IPS-18c (cell line): ENCODE results near the gene RAB8B.
"Not testable (repeated sequence)": the region's sequence is repeated elsewhere in the genome, so short reads cannot be mapped to it uniquely, and the experiment has no call there.

Experiments used
- H3K4me3 ChIP-seq: 2 replicates; pipeline ENCODE4 v1.7.0; 2013; ENCODE audit warnings: low read depth, mild to moderate bottlenecking, low read length, moderate library complexity; ENCODE audit not compliant: insufficient read depth
- H3K9me3 ChIP-seq: one replicate; pipeline ENCODE4 v1.6.1; 2013; ENCODE audit warnings: mild to moderate bottlenecking, low read length, moderate library complexity; ENCODE audit not compliant: control insufficient read depth, insufficient read depth

The RAB8B gene

DNA sequence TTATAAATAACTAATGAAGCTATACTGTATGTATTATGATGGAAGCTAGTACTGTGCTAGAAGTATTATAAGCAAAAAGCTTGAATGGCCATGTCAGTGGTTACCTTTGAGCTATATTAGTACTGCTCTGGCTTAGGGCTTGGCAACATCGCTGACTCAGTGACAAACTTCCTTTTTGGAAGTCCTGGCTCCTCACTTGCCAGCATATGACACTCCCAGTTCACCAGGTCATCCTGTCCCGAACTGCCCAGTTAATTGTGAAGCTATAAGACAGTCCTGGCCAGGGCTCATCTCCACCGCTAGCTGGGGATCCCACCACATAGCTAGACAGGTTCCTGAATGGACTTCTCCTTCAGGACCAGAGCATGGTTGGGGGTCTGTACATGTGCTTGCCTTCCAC, 31.9 kb downstream of the RAB8B start:
- no peaks in the 10 kb centered on the region for H3K9me3 ChIP-seq
- H3K4me3 ChIP-seq = no peak overlapping the region

DNA sequence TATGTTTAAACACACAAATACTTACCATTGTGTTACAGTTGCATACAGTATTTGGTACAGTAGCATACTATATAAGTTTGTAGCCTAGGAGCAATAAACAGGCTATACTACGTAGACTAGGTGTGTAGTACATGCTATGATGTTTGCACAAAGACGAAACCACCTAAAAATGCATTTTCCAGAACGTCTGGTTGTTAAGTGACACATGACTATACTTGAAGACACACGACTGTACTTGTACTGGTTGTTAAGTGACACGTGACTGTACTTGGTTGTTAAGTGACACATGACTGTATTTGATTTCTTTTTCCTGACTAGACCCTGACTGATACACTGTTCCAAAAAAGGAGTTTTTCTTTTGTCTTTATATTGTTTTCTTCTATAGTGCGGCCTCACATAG, 34.1 kb downstream of the RAB8B start:
- Histone ChIP-seq H3K9me3 (no peaks in the 10 kb centered on the region), H3K4me3 (no peak overlapping the region)

DNA sequence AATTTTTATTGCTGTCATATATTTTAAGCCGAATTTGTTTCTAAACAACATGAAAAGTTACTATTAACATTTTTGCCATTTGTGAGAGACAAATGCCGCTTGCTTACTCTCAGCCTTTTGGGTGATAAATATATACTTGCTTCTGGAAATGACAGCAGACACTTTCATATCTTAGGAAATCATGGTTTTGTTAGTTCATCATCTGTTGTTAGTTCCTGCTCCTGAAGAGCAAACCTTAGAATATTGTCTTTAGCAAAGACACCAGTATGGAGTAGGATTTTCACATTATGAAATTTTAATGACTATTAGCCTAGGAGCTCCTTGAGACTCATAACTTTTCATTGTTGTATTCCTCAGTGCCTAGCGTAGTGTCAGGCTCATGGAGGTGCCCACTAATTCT, 36.0 kb downstream of the RAB8B start:
- Histone ChIP-seq H3K9me3 (no peaks in the 10 kb centered on the region), H3K4me3 (no peak overlapping the region)

GRCh38 chr15:63226155-63226883, 36.9 kb downstream of the RAB8B start:
- no peaks in the 10 kb centered on the region for H3K9me3 ChIP-seq
- no peak overlapping the region for H3K4me3 ChIP-seq

GRCh38 chr15:63226966-63227401, 37.6 kb downstream of the RAB8B start:
- Histone ChIP-seq H3K9me3 (no peaks in the 10 kb centered on the region), H3K4me3 (no peak overlapping the region)

- Histone ChIP-seq H3K4me3 (no peak overlapping the region), H3K9me3 (no peaks in the 10 kb centered on the region)
Measured at GRCh38 chr15:63227689-63228088, 38.3 kb downstream of the RAB8B start.

DNA sequence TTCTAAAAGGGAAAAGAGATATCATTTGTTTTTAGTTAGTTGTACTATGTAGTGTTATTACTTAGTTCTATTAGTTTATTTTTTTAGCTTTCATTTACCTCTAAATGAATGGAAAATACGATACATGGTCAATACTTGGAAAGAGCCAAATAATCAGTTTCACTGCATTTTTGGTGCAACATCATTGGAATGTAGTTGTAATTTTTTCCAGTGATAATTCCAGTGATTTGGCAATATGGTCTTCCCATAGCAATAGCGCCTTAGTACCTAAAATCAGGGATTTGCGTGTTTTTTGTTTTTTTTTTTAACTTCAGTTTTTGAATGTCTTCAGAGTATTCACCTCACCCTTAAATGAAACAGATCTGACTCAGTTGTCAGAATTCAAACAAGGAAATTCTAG, 41.8 kb downstream of the RAB8B start:
- no peak overlapping the region for H3K4me3 ChIP-seq
- no peaks in the 10 kb centered on the region for H3K9me3 ChIP-seq

- H3K9me3 ChIP-seq = no peaks in the 10 kb centered on the region
- no peak overlapping the region for H3K4me3 ChIP-seq
Measured at GRCh38 chr15:63231706-63232105, 42.3 kb downstream of the RAB8B start.

GRCh38 chr15:63232405-63232804, 43.0 kb downstream of the RAB8B start:
- no peaks in the 10 kb centered on the region for H3K9me3 ChIP-seq
- no peak overlapping the region for H3K4me3 ChIP-seq

DNA sequence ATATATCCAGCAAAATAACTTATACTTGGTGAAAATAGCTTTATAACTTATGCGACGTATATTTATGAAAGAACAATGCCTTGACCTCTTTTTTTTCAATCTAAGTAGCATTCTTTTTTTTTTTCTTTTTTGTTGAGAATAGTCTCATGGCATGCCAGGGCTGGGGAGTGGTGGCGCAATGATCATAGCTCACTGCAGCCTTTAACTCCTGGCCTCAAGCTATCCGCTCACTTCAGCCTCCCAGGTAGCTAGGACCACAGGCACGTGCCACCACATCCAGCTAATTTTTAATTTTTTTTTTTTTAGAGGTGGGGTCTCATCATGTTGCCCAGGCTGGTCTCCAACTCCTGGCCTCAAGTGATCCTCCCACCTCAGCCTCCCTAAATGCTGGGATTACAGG, 43.5 kb downstream of the RAB8B start:
- Histone ChIP-seq H3K9me3 (no peaks in the 10 kb centered on the region), H3K4me3 (no peak overlapping the region)

DNA sequence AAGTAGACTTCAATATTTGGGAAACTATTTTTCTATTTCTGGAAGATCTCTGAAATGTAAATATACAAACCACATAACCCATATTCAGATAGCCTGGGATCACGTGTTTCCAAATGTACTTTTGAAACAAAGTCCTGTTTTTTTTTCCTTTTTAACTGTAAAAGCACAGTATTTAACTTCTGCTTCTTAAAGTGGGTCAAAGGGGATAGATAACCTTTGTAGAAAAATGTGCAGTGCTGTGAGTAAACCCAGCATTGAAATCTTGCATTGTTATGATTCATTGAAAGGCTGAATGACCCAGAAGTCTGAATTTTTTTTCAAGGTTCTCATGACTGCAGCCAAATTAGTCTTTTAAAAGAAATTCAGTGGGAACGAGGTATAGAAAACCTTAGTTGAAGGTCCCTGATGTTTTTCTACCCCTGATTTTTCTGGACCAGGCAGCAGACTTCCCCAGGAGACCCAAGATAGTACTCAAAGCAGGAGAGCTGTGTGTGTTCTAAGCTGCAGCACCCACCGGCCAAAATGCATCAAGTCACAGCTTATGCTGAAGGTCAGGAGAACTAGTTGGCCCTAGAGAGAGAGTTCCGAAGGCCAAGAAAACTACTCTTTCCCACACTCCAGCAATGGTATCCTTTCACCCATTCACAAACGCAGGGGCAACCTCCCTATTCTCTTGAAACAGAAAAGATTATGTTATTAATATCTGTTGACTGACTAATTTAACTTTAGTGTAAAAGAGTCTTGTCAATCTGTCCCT, 44.4 kb downstream of the RAB8B start:
- Histone ChIP-seq H3K4me3 (no peak overlapping the region), H3K9me3 (no peaks in the 10 kb centered on the region)

- Histone ChIP-seq H3K4me3 (no peak overlapping the region), H3K9me3 (no peaks in the 10 kb centered on the region)
Measured at GRCh38 chr15:63234451-63234870, 45.1 kb downstream of the RAB8B start.

GRCh38 chr15:63236272-63236671, 46.9 kb downstream of the RAB8B start:
- Histone ChIP-seq H3K9me3 (no peaks in the 10 kb centered on the region), H3K4me3 (no peak overlapping the region)

- H3K9me3 ChIP-seq, H3K4me3 ChIP-seq: not testable (repeated sequence)
Measured at GRCh38 chr15:63237086-63237485, 47.7 kb downstream of the RAB8B start.

DNA sequence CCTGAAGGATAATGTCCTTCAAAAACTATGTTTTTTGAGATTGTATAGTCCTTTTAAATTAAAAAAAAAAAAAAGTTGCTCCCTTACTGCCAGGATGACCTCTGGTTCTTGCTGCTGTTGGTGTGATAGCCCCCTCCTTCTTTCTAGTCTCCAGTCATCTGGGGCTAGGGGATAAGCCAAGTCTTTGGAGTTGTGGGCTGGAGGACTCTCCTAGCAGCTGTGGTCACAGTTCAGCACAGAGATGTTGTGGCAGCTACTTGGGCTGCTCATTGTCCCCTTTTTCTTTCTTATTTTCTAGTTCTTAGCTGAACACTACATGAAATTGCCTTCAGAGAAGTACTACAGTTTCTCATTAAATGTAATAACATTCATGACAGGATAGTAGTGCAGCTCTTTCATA, 48.8 kb downstream of the RAB8B start:
- Histone ChIP-seq H3K9me3 (no peaks in the 10 kb centered on the region), H3K4me3 (no peak overlapping the region)

DNA sequence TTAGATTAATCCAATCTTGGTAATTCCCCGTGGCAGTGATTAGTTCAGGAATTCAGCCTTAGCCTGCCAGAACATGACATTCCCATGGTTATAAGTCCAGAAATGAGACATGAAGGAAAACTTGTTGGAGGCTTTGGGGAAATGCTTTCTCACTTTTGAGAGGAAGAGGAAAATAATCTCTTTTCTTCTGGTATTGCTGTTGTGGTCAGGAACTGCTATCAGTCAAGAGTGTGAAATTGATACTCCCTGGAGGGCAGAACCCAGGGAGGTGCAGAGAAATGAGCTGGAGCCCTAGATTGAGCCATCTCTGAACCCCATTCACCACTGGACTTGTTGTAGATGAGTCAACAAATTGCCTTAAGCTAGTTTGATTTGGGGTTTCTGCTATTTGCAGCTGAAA, 49.4 kb downstream of the RAB8B start:
- no peaks in the 10 kb centered on the region for H3K9me3 ChIP-seq
- H3K4me3 ChIP-seq = no peak overlapping the region

DNA sequence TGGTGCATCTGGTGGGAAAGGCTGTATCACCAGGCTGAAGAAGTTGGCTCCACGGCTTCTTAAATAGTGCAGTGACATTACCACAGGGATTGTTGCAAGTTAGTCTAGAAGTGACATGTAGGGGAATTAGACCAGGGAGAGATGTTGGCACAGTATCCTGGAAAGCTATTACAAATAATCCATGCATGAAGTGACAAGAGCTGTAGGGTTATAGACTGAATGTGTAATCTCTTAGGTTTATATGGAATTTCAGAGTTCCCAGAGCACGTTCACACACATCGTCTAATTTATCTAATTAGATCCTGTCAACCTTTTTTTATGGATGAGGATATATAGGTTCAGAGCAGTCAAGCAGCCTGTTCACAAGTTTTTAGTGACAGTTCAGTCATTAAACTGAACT, 50.7 kb downstream of the RAB8B start:
- H3K4me3 ChIP-seq = no peak overlapping the region
- no peaks in the 10 kb centered on the region for H3K9me3 ChIP-seq

- no peaks in the 10 kb centered on the region for H3K9me3 ChIP-seq
- H3K4me3 ChIP-seq = no peak overlapping the region
Measured at GRCh38 chr15:63241316-63241715, 51.9 kb downstream of the RAB8B start.
